Peyer's patch (tissue), 4 donors: ENCODE measurements around the gene OGDHL. TPM values are rescaled to one million over a fixed set of nuclear protein-coding genes. Genes with fewer than 3 reads are reported as not detected.

Experiments
- DNase-seq, 3 donors: peaks; one replicate each; pipeline ENCODE4 v3.0.0-alpha.2; 2017 to 2019
- H3K27ac ChIP-seq, 4 donors: fragments of 200-600 bp; sonication (generic); one replicate each; pipeline ENCODE4 v1.5.1; 2016 to 2019
- H3K27me3 ChIP-seq, 2 donors: fragments of 200-600 bp; sonication (generic); one replicate each; pipeline ENCODE4 v1.5.1; 2019
- H3K36me3 ChIP-seq, 3 donors: fragments of 200-600 bp; sonication (generic); one replicate each; pipeline ENCODE4 v1.5.1; 2016 to 2019
- H3K4me1 ChIP-seq, 4 donors: fragments of 200-600 bp; sonication (generic); one replicate each; pipeline ENCODE4 v1.5.1; 2016 to 2019
- H3K4me3 ChIP-seq, 4 donors: fragments of 200-600 bp; sonication (generic); 1 replicate in 3 of 4; 2 replicates in 1 of 4; pipeline ENCODE4 v1.5.1; 2016 to 2019; ENCODE audit warnings: mild to moderate bottlenecking in 1 of 4
- H3K9me3 ChIP-seq, 4 donors: fragments of 200-600 bp; sonication (generic); one replicate each; pipeline ENCODE4 v1.5.1; 2016 to 2019; ENCODE audit warnings: mild to moderate bottlenecking in 1 of 4
- CTCF ChIP-seq, 6 experiments: fragments of 450-650 bp in 4 of 6; fragments of 200-600 bp in 2 of 6; sonication (generic) in 1 of 6; IDR thresholded peaks; one replicate each; pipeline ENCODE4 v1.5.1; 2017 to 2019; ENCODE audit warnings: antibody characterized with exemption in 6 of 6, mild to moderate bottlenecking in 3 of 6, moderate library complexity in 1 of 6
- POLR2A ChIP-seq, 2 donors: fragments of 450-650 bp; IDR thresholded peaks; one replicate each; pipeline ENCODE4 v1.5.1; 2017; ENCODE audit warnings: antibody characterized with exemption in 2 of 2, mild to moderate bottlenecking in 2 of 2, moderate library complexity in 2 of 2
- total RNA-seq, 4 donors: library from RNA; depleted of rRNA; stranded (reverse); fragments of >200 nt; gene quantifications; one replicate each; pipeline ENCODE4 v1.1.0, GENCODE V29; 2016

Gene OGDHL
- total RNA-seq, 4 donors from 2014 or later = 1.7 to 4.3 (median 3.0) TPM

DNA sequence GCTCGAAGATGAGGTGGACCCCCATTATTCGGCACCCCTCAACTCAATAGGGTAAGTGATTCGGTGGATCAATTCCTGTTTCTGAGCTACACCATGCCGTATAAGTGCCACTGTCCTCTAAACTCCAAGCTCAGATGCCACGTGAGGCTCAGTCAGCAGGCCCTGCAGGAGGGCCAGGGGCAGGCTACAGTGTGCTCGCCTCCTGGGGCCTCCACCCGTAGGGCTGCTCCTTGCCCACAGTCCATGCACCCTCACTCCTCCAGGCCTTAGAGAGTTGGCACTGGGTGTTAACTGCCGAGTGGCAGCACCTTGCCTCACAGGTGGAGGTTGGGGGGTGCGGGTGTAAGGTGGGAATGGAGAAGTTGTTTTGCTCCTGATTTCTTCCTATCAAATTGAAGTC lies 70.5 kb downstream of the OGDHL start:
- Histone ChIP-seq H3K9me3 (no peaks in the 10 kb centered on the region), H3K27ac (no peak overlapping the region), H3K27me3 (no peaks in the 10 kb centered on the region), H3K4me1 (no peaks in the 10 kb centered on the region), H3K4me3 (no peak overlapping the region), H3K36me3 (no peaks in the 10 kb centered on the region)
- DNase-seq = no peak
- TF ChIP-seq CTCF (IDR thresholded peaks at IDR 0.05) = no peak
- TF ChIP-seq POLR2A (IDR thresholded peaks at IDR 0.05) = no peak

DNA sequence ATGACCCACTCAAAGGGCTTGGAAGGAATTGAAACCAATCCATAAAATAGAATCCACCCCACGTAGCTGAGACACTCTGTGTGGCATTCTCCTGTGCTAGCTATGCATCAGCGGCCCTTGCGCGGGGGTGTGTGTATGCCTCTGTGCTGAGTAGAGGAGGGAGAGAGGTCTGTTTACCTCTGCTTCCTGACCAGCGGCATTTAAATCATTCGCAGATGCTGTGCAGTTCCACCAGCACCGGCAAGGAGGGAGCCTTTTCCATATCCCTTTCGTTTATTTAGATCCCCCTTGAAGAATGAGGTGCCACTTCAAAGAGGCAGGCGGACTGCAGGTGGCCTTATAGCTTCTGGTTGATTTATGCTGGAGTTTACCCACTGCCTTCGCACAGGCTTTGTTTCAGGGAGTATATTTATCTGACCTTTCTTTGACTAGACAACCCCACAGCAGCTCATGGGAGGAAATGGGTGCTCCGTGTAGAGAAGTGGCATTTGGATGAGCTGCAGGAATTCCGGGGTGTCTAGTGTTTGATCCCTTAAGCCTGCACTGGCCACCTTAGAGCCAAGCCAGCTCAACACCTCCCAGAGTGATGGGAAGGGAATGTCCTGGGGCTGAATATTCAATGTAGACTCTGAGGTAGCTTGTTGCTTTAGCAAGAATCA lies 71.3 kb downstream of the OGDHL start:
- Histone ChIP-seq H3K36me3 (no peaks in the 10 kb centered on the region), H3K27ac (no peak overlapping the region), H3K9me3 (no peaks in the 10 kb centered on the region), H3K4me1 (no peaks in the 10 kb centered on the region), H3K4me3 (no peak overlapping the region), H3K27me3 (no peaks in the 10 kb centered on the region)
- TF ChIP-seq POLR2A (IDR thresholded peaks at IDR 0.05) (no peak), CTCF (IDR thresholded peaks at IDR 0.05) (no peak)
- no peak for DNase-seq

- no peak for DNase-seq
- TF ChIP-seq CTCF (IDR thresholded peaks at IDR 0.05) = no peak
- TF ChIP-seq POLR2A (IDR thresholded peaks at IDR 0.05) = no peak
- H3K4me3 ChIP-seq = no peak overlapping the region
- no peaks in the 10 kb centered on the region for H3K36me3 ChIP-seq
- H3K9me3 ChIP-seq = no peaks in the 10 kb centered on the region
- H3K27me3 ChIP-seq = no peaks in the 10 kb centered on the region
- no peak overlapping the region for H3K27ac ChIP-seq
- no peaks in the 10 kb centered on the region for H3K4me1 ChIP-seq
These were observed 72.1 kb downstream of the OGDHL start for GRCh38 chr10:49689882-49690510.

DNA sequence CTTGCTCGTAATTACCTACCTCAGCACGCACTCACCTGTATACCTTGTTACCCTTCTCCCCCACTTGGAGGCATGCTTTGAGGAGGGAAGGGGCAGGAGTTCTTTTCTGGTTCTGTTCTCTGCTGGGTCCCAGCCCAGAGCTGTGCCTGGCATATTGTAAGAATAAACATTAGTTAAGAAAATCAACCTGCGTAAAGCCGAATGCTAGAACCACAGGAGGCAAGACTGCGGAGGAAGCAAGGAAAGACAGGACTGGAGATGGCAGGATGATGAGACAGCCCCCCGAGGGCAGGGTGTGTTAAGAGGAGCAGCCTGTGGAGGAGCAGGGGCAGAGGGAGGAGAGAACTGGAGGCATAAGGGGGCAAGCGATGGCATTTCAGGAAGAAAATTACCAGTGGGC lies 73.2 kb downstream of the OGDHL start:
- Histone ChIP-seq H3K27me3 (no peaks in the 10 kb centered on the region), H3K36me3 (no peaks in the 10 kb centered on the region), H3K4me1 (no peaks in the 10 kb centered on the region), H3K4me3 (no peak overlapping the region), H3K27ac (no peak overlapping the region), H3K9me3 (no peaks in the 10 kb centered on the region)
- no peak for DNase-seq
- TF ChIP-seq POLR2A (IDR thresholded peaks at IDR 0.05) (no peak), CTCF (IDR thresholded peaks at IDR 0.05) (no peak)

GRCh38 chr10:49688261-49688846 lies 73.8 kb downstream of the OGDHL start:
- Histone ChIP-seq H3K27me3 (no peaks in the 10 kb centered on the region), H3K9me3 (no peaks in the 10 kb centered on the region), H3K4me1 (no peaks in the 10 kb centered on the region), H3K36me3 (no peaks in the 10 kb centered on the region), H3K27ac (no peak overlapping the region), H3K4me3 (no peak overlapping the region)
- no peak for DNase-seq
- TF ChIP-seq POLR2A (IDR thresholded peaks at IDR 0.05) (no peak), CTCF (IDR thresholded peaks at IDR 0.05) (no peak)
